NCI-H1105 treated with DMSO at 0.1 percent for 48 hours (cell line): ENCODE measurements around the gene PPP4R4.
"Not testable (repeated sequence)": the region's sequence is repeated elsewhere in the genome, so short reads cannot be mapped to it uniquely, and the experiment has no call there.

Source experiments
- DNase-seq: peaks from one replicate; lab custom pipeline; 2025; lab: John Stamatoyannopoulos, UW

The PPP4R4 gene

DNA sequence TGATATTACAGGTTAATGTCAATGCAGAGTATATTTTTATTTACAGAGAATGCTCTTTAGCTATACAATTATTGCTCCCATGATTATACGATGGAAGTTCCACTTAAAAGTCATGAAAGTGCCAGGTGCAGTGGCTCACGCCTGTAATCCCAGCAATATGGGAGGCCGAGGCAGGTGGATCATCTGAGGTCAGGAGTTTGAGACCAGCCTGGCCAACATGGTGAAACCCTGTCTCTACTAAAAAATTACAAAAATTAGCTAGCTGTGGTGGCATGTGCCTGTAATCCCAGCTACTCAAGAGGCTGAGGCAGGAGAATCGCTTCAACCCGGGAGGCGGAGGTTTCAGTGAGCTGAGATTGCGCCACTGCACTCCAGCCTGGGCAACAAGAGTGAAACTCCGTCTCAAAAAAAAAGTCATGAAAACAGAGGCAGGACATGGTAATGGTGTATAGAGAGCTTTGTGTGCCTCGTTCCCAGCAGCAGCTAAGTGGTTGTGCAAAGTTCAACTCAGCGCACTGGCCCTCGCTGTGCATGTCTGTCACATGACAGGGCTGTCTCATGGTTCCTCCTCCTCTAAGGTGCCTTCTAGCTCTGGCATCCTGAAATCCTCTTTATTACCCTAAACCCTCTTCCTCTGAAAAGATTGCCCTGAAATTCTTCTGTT lies 102.9 kb downstream of the PPP4R4 start:
- not testable (repeated sequence) for DNase-seq

DNA sequence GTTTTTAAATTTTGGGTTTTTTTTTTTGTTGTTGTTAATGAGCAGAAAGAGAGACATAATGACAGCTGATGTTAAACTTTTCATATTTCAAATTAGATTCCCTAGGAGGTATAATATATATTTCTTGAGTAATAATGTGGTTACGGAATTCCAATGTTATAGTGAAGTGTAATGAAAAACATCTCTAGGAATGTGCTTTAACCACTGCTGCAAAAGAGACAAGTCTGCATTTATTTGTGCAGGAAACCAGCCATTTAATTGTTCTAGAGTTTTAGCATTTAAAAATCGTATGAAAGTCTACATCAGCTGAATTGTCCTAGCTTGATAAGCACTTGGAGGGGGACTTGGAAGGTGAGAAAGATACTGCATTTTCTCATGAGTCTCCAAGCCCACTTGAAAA lies 104.6 kb downstream of the PPP4R4 start:
- no peak for DNase-seq

DNA sequence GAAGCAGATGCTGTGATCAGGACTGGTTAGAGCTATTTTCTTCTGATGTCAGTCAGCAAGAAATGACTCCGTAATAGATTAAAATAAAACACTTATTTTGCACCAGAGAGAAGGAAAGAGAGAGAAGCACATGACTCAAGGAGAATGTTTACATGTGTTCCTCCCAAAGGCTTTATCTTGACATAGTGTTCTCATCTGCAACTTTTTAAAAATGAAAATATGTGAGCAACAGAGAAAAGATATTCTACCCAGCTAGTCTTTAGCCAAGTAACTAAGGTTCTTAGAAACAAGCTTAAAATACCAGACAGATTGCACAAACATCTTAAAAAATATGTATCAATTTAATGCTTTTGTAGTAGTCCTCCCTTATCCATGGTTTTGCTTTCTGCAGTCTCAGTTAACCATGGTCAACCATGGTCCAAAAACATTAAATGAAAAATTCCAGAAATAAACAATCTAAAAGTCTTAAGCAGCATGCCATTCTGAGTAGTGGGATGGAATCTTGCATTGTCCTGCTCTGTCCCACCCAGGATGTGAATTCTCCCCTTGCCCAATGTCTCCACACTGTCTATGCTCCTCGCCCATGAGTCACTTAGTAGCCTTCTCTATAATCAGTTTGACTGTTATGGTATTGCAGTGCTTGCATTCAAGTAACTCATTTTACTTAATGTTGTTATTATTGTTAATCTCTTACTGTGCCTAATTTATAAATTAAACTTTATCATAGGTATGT lies 109.0 kb downstream of the PPP4R4 start:
- no peak for DNase-seq

DNA sequence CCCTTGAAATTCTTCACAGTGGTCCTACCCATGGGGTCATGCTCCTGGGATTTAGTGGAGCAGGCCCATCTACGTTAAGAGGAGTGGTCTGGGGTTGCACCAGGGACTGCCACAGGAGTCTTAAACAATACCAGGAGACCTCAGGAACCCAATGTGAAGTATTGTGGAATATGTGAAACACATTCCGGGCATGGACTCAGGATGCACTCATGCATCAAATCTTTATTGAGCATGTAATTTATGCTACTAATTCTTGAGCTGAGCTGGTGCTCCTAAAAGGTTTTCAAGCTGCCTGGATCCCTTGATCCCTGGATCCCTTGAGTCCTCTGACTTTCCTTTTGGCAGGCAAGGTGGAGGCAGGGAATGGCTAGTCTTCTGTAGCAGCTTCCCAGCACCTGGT lies 110.1 kb downstream of the PPP4R4 start:
- DNase-seq, result no peak

DNA sequence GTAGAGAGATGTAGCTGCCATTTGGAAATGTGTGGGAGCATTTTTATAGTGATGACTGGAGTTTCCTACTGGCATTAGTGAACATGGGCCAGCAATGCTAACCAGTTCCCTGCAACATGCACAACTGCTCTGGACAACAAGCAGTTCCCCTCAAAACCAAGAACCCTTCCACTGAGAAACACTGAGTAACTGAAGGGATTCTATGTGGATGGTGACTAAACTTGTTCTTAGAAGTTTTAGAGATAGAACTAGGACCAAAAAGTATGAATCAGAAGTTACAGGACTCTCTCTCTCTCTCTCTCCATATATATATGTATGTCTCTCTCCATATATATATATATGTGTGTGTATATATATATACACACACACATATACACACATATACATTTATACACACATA lies 111.0 kb downstream of the PPP4R4 start:
- no peak for DNase-seq

DNA sequence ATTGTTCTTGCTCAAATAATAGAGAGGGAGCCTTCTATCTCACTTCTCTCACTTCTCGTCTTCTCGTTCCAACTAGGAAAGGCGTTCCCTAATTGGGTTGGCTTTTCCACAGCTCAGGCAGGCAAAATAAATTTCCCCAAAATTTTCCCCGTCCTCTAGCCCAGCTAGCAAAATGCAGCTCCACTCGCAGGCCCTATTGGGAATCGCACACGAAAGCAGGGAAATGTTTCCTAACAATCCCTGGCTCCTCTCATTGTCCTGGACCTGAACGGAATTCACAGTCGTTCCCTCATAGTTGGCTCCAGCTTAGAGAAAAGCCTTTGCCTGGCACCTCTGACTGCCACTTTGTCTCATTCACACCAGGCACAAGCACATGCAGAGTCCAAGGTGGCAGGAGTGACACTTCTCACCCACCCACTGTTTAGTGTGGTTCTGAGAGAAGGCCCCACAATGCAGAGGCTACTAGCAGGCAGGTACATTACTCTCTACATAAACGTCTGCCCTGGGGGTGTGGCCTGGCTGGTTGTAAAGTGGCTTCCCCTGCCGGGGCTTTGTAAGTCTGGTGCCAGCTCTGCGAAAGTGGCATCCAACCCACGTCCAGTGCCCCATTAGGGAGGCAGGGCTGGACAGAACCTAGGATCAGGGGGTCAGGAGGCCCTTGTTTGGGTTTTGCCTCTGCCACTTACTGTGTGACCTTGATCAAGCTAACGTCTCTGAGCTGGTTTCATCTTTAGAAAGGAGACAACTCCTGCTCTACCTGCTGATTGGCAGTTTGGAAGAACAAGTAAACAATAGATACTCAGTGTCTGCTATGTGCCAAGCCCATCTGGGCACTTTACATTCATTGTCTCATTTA lies 114.7 kb downstream of the PPP4R4 start:
- no peak for DNase-seq

DNA sequence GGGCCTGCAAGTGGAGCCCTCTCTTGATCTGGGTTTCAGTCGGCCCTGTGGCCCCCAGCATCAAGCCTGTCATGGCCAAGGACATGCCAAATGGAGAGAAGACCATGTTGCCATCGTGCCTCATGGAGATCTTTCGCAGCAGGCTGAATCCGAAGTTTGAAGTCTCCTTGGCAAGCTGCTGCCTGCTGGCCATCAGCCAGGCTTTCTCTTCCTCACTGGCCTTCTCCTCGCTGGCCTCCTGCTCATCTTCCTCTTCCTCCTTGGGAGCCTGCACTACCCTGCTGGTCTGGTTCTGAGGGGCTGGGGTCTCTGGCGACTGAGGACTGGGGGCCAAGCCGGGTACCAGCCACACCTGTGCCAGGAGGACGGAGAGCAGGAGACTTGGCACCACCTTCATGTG lies 116.1 kb downstream of the PPP4R4 start:
- no peak for DNase-seq

DNA sequence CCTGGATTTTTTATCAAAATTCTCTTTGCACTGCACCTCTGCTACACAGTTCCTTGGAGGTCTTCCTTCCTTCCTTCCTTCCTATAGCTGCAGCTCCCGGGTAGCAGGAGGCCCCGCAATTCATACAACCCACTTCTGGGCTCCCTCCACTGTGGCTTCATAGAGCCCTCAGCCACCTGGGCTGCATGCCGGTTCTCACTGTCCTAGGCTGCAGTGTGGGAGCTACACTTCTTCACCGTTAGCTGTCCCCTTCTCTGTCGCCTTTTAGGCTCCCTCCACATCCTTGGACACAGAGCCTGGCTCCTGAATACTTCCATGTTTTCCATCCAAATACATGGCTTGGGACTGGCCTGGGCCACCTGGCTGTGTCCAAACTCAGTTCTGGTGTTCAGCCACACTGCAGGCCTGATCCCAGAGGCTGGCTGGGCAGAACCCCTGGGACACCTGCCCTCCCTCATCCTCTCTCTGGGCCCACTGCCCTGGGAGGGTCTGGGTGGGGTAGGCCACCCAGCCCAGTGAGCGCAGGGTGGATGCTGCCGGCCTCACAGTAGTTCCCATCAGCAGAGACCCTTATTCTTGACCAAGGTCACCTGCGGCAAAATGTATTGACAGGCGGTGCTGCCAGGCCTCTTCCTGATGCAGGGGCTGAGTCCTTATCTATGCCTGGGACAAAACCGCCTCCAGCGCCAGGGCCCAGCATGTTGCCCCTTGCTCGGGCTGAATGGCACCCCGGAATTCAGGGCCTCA lies 117.2 kb downstream of the PPP4R4 start:
- DNase-seq, result no peak

DNA sequence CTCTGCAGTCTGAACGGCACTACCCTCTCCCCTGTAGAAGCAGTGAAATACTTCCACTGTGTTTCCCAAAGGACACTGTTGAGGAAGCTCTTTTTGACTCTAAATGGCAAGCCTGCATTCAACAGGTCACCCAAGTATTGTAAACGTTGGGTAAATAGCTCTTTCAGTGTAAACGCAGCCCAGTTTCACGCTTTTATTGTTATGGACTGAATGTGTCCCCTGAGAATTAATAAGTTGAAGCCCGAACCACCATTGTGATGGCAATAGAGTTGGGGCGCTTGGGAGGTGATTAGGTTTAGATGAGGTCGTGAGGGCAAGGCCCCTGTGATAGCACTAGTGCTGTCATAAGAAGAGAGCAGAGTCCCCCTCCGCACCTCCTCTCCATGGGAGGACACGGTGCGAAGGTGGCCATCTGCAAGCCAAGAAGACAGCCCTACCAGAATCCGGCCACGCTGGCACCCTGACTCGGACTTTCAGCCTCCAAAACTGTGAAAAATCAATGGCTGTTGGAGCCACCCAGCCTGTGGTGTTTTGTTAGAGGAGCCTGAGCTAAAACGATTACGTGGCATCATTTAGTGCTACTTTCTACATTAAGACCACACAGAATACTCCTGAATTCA lies 117.9 kb downstream of the PPP4R4 start:
- DNase-seq, result no peak

DNA sequence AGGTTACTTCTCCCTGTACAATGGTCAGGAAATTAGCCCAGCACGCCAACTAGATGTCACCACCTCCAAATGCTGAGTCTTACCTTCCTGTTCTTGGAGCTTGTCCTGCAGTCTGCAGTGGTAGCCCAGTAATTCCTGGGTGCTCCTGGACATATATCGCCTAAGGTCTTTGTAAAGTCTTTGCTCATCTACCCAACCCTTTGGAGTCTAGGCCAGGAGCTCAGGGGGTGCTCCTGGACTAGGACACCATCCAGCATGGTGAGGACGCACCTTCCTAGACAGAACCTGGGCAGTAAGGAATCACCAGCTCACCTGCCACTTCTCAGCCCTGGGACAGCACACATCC lies 118.4 kb downstream of the PPP4R4 start:
- no peak for DNase-seq

DNA sequence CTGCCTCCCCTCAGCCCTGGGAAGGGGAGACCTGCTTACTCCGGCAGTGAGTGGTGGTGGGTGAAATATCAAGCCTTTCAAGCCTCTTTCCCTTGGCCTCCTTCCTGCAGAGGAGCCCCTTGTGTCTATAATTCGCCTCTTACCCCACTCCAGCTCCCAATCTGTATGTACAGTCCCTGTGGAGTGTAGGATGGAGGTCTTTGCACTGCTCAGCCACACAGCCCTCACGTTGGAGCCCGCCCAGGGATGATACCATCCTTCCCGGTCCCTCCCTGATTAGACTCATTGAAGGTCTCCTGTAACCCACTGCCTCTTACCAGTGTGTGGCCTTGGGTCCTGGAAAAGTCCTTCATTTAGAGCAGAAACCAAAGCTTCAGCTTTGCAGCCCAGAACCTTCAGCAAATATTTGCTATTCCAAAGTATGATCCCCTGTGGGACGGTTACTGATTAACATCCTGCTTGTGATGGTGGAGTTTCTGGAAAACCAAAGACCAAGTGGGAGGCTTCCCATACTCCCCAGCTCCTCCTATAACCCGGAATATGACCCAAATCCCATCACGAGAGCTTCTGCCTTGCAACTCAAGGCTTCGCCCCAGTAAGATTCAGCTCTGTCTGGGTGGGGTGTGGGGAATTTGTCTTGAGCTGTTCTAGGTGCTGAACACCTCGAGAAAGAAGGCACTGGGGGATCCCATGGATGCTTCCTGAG lies 118.9 kb downstream of the PPP4R4 start, which contains the start of gene SERPINA10:
SERPINA10 (minus strand) TSS at position 397 of the 706 bp plus-strand sequence. CDS start 2,675 bp downstream, outside the sequence.
- no peak for DNase-seq

DNA sequence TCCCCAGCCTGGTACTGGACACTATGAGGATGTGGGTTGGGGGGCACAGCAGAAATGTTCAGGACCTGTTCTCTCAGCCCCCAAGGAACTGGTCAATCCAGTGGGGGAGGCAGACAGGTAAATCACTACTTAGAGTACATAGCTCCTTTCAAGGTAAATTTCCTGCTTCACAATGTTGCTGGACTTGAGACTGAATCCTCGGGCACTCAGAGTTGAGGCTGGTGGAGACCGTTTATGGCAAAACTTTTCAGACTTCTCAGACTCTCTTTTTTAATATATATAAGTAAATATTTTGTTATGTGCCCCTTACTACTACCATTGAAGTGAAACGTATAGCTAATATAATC lies 119.4 kb downstream of the PPP4R4 start:
- no peak for DNase-seq

DNA sequence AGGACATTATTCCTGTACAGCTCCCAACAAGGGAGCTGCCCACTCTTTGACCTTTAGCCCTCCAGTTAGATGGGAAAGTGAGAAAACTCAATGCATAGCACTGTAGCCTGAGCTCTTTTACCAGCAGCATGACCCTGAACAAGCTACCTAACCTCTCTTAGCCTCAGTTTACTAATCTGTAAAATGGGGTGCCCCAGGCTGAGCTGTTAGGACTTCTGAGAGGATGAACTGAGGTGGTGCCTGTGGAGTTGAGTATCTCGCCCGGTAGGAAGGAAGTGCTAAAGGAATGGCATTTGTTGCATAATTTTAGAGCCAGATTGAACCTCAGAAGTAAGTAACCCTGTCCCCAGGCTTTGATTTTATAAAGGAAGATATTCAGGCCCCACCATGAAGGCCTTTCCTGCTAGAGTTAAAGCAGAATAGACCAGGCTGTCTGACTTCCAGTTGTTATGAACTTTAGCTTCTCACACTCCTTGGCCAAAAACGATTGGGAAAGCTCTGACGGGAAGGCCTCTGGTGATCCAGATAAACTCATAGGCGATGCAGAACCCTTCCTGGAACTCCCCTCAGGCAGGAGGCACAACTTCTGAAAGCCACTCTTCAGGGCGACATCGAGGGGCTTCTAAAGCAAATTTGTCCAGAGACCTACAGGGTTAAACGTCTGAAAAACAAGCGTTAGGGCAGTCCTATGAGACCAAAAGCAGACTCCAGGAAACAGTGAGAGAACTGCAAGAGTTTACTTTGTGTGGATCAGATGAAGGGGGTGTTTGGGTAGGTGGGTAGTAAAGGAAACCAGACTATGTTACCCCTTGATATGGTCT lies 121.4 kb downstream of the PPP4R4 start:
- DNase-seq, result no peak

DNA sequence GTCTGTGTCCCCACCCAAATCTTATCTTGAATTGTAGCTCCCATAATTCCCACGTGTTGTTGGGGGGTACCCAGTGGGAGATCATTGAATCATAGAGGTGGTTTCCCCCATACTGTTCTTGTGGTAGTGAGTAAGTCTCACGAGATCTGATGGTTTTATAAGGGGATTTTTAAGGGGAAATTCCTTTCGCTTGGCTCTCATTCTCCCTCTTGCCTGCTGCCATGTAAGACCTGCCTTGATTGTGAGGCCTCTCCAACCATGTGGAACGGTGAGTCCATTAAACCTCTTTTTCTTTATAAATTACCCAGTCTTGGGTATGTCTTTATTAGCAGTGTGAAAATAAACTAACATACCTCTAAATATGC lies 122.0 kb downstream of the PPP4R4 start:
- not testable (repeated sequence) for DNase-seq

DNA sequence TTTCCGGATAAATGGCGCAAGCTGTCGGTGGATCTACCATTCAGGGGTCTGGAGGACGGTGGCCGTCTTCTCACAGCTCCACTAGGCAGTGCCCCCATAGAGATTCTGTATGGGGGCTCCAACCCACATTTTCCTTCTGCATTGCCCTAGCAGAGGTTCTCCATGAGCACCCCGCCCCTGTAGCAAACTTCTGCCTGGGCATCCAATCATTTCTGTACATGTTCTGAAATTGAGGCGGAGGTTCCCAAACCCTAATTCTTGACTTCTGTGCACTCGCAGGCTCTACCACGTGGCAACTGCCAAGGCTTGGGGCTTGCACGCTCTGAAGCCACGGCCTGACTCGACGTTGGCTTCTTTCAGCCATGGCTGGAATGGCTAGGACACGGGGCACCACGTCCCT lies 124.0 kb downstream of the PPP4R4 start:
- DNase-seq, result no peak

DNA sequence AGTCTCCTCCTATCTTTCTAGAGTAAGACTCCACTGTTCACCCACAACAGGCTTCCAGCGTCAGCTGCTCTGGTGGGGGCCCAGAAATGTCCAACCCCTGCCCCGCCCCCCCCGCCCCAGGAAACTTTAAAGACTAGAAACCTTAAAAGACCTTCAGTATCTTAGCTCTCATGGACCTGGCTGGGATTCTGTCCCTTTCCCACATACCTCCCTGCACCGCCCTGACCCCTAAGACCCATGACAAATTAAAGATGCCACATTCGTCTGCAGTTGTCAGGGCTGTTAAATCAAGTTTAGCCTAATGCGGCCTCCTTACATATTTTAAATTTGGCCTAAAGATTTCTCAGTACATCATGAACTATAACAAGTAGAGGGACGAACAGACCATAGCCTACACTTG lies 129.0 kb downstream of the PPP4R4 start:
- DNase-seq, result no peak

DNA sequence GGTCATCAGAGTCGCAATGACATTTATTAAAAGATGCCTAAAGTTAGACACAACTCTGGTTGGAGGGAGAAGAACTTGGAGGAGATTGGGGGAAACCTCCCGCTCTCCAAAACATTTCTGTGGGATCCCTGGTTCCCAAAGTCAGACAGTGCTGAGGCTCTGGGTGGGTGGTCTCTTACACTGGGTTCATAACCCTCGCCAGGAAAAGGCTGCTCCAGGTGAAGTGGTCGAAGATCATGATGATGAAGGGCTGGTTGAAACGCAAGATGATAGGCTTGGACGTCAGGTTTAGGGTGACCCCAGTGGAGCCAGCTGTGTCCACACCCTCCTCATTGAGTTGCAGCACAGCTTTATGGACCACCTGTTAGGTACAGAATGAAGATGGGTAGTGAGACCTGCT lies 130.1 kb downstream of the PPP4R4 start:
- DNase-seq, result no peak

DNA sequence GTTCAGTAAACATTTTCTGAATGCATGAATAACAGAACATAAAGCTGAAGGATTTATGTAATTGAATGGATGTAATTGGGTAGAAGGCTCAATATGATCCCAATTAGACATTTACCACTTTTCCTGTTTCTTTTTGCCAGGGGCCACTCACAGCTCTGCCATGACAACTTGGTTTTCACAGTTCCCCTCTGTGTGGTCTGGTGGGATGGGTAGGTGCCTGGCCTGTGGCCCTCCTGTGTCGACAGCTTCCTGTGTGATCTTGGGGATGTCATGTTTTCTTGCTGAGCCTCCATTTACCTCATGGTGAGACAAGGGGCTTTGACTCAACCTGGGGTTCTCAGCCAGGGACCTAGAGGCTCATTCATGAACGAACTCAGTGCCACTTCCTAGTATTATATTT lies 131.5 kb downstream of the PPP4R4 start:
- DNase-seq, result no peak

DNA sequence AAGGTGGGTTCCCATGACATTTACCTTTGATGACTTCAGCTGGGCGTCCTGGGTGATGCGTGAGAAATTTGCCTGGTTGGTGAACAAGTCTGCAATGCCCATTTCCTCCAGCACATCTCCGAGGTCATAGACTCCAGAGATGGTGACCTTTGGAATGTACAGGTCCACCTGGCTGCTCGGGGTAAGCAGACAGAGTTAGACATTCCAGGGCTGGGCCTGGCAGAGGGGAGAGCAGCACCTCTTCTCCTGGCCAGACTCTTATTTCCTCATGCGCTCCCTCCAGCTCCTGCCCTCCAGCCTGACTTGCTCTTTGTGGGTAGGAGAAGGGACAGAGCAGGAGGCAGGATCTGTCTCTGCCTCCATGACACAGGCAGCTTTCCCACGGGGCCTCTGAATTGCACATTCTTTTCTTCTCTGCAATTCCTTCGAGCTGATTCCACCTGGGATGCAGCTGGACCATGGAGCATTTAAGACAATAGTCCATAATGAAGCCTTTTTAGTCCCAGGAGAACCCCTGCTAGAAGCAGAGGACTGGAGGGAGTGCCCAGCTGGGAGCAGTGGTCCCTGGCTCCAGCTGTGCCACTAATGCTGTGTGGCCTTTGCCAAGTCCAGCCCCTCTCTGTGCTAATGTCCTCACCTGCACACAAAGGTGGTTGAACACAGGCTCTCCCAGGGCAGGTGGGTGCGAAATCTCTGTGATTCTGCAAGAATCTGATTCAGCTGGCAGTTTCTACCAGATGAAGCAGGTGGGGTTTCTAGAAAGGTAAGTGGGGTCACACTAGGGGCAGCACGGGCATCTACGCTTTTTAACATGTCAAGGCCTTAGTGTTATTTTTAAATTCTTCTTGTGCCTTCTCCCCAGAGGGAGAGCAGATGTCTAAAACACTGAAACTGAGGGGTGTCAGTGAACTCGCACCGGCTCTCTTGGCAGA lies 132.2 kb downstream of the PPP4R4 start:
- no peak for DNase-seq
